Brain microvascular endothelial cell (primary cell): ENCODE results near the gene ZNF408.

ENCODE experiments used
- DNase-seq: peaks from one replicate; pipeline ENCODE4 v3.0.0-alpha.2; 2020
- H3K27ac ChIP-seq: fragments of 250-450 bp; sonication (Bioruptor Pico); 2 replicates; pipeline ENCODE4 v1.5.1; 2020; ENCODE audit warnings: mild to moderate bottlenecking, moderate library complexity
- H3K27me3 ChIP-seq: fragments of 250-450 bp; sonication (Bioruptor Pico); replicated peaks from 2 replicates; pipeline ENCODE4 v1.5.1; 2020; ENCODE audit warnings: mild to moderate bottlenecking
- H3K36me3 ChIP-seq: fragments of 250-450 bp; sonication (Bioruptor Pico); replicated peaks from 2 replicates; pipeline ENCODE4 v1.5.1; 2020; ENCODE audit warnings: mild to moderate bottlenecking
- H3K4me3 ChIP-seq: 2 replicates; pipeline ENCODE4 v1.5.1; 2011; ENCODE audit warnings: low read depth, mild to moderate bottlenecking, control low read depth, low read length, moderate library complexity
- CTCF ChIP-seq: IDR thresholded peaks from 2 replicates; pipeline ENCODE4 v1.5.1; 2011; ENCODE audit warnings: low read depth, mild to moderate bottlenecking, moderate library complexity, low read length, control low read depth, inconsistent platforms; ENCODE audit errors: missing control alignments
- in situ Hi-C: cut with HindIII; loops from 2 replicates; pipeline ENCODE4 v1.10.0; 2017; ENCODE audit warnings: low sequenced_read_pairs, low pct_ligation_motif_present

ZNF408 gene

GRCh38 chr11:46745995-46746394 lies 45.2 kb downstream of the ZNF408 start:
- no peak for TF ChIP-seq CTCF
- DNase-seq, result no peak
- Histone ChIP-seq H3K4me3 (no peak overlapping the region), H3K27ac (no peak overlapping the region), H3K36me3 (peaks cover 69% of the 10 kb centered on the region), H3K27me3 (no peaks in the 10 kb centered on the region)
- in situ Hi-C loops, result no loop called here

DNA sequence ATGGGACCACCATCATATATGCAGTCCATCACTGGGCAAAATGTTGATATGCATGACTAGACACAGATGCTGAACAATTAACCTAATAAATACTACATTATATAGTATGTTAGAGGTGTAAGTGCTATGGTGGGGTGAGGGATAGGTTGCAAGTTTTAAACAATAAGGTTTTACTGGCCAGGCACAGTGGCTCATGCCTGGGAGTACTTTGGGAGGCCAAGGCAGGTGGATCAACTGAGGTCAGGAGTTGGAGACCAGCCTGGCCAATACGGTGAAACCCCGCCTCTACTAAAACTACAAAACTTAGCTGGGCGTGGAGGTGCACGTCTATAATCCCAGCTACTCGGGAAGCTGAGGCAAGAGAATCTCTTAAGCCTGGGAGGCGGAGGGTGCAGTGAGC lies 46.3 kb downstream of the ZNF408 start:
- no peak for TF ChIP-seq CTCF
- DNase-seq, result no peak
- peaks cover 68% of the 10 kb centered on the region for H3K36me3 ChIP-seq
- no peaks in the 10 kb centered on the region for H3K27me3 ChIP-seq
- H3K4me3 ChIP-seq, result no peak overlapping the region
- in situ Hi-C loops, result no loop called here
- no peak overlapping the region for H3K27ac ChIP-seq
